ENCODE data around the gene CAB39L.
"Not testable (repeated sequence)": the region's sequence is repeated elsewhere in the genome, so short reads cannot be mapped to it uniquely, and the experiment has no call there.

DNA sequence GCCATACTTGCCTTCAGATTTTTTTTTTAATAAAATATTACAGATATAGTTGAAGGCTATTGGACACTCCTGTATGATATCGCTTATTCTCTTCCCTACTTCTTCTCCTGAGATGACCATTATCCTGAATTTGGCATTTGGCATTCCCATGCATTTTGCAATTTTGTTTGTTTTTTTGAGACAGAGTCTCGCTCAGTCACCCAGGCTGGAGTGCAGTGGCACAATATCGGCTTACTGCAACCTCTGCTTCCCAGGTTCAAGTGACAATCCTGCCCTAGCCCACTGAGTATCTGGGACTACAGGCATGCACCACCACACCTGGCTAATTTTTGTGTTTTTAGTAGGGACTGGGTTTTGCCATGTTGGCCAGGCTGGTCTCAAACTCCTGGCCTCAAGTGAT is 116.7 kb downstream of the CAB39L start:
- TF ChIP-seq, protein P1, sequence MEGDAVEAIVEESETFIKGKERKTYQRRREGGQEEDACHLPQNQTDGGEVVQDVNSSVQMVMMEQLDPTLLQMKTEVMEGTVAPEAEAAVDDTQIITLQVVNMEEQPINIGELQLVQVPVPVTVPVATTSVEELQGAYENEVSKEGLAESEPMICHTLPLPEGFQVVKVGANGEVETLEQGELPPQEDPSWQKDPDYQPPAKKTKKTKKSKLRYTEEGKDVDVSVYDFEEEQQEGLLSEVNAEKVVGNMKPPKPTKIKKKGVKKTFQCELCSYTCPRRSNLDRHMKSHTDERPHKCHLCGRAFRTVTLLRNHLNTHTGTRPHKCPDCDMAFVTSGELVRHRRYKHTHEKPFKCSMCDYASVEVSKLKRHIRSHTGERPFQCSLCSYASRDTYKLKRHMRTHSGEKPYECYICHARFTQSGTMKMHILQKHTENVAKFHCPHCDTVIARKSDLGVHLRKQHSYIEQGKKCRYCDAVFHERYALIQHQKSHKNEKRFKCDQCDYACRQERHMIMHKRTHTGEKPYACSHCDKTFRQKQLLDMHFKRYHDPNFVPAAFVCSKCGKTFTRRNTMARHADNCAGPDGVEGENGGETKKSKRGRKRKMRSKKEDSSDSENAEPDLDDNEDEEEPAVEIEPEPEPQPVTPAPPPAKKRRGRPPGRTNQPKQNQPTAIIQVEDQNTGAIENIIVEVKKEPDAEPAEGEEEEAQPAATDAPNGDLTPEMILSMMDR (IDR thresholded peaks at IDR 0.05; ENCODE audit: low read depth, low read length, missing input control), result not testable (repeated sequence)
- TF ChIP-seq EGR1 (IDR thresholded peaks at IDR 0.05; ENCODE audit: low read depth in 2 of 2); GABPA (IDR thresholded peaks at IDR 0.05 in 1 of 2, conservative IDR thresholded peaks at IDR 0.05 in 1 of 2); YY1 (IDR thresholded peaks at IDR 0.05); FOXA1 (IDR thresholded peaks at IDR 0.05); SP1 (IDR thresholded peaks at IDR 0.05); RAD21 (IDR thresholded peaks at IDR 0.05); TAF1 (conservative IDR thresholded peaks at IDR 0.05); JUND (IDR thresholded peaks at IDR 0.05): not testable (repeated sequence)
- TF ChIP-seq, protein P2, sequence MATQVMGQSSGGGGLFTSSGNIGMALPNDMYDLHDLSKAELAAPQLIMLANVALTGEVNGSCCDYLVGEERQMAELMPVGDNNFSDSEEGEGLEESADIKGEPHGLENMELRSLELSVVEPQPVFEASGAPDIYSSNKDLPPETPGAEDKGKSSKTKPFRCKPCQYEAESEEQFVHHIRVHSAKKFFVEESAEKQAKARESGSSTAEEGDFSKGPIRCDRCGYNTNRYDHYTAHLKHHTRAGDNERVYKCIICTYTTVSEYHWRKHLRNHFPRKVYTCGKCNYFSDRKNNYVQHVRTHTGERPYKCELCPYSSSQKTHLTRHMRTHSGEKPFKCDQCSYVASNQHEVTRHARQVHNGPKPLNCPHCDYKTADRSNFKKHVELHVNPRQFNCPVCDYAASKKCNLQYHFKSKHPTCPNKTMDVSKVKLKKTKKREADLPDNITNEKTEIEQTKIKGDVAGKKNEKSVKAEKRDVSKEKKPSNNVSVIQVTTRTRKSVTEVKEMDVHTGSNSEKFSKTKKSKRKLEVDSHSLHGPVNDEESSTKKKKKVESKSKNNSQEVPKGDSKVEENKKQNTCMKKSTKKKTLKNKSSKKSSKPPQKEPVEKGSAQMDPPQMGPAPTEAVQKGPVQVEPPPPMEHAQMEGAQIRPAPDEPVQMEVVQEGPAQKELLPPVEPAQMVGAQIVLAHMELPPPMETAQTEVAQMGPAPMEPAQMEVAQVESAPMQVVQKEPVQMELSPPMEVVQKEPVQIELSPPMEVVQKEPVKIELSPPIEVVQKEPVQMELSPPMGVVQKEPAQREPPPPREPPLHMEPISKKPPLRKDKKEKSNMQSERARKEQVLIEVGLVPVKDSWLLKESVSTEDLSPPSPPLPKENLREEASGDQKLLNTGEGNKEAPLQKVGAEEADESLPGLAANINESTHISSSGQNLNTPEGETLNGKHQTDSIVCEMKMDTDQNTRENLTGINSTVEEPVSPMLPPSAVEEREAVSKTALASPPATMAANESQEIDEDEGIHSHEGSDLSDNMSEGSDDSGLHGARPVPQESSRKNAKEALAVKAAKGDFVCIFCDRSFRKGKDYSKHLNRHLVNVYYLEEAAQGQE (IDR thresholded peaks at IDR 0.05), result not testable (repeated sequence)
- TF ChIP-seq, protein P3, sequence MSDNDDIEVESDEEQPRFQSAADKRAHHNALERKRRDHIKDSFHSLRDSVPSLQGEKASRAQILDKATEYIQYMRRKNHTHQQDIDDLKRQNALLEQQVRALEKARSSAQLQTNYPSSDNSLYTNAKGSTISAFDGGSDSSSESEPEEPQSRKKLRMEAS (IDR thresholded peaks at IDR 0.05), result not testable (repeated sequence)
- TF ChIP-seq, protein P4, sequence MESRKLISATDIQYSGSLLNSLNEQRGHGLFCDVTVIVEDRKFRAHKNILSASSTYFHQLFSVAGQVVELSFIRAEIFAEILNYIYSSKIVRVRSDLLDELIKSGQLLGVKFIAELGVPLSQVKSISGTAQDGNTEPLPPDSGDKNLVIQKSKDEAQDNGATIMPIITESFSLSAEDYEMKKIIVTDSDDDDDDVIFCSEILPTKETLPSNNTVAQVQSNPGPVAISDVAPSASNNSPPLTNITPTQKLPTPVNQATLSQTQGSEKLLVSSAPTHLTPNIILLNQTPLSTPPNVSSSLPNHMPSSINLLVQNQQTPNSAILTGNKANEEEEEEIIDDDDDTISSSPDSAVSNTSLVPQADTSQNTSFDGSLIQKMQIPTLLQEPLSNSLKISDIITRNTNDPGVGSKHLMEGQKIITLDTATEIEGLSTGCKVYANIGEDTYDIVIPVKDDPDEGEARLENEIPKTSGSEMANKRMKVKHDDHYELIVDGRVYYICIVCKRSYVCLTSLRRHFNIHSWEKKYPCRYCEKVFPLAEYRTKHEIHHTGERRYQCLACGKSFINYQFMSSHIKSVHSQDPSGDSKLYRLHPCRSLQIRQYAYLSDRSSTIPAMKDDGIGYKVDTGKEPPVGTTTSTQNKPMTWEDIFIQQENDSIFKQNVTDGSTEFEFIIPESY (IDR thresholded peaks at IDR 0.05), result not testable (repeated sequence)
- TF ChIP-seq, protein P5, sequence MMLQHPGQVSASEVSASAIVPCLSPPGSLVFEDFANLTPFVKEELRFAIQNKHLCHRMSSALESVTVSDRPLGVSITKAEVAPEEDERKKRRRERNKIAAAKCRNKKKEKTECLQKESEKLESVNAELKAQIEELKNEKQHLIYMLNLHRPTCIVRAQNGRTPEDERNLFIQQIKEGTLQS (IDR thresholded peaks at IDR 0.05), result not testable (repeated sequence)
- TF ChIP-seq RXRA (IDR thresholded peaks at IDR 0.05), result peak in 1 of 2 donors; percentile 41

All from liver (tissue), 3 donors.